ENCODE results near the gene PCDHGB4.
"Not testable (repeated sequence)": the region's sequence is repeated elsewhere in the genome, so short reads cannot be mapped to it uniquely, and the experiment has no call there.

Gene PCDHGB4

DNA sequence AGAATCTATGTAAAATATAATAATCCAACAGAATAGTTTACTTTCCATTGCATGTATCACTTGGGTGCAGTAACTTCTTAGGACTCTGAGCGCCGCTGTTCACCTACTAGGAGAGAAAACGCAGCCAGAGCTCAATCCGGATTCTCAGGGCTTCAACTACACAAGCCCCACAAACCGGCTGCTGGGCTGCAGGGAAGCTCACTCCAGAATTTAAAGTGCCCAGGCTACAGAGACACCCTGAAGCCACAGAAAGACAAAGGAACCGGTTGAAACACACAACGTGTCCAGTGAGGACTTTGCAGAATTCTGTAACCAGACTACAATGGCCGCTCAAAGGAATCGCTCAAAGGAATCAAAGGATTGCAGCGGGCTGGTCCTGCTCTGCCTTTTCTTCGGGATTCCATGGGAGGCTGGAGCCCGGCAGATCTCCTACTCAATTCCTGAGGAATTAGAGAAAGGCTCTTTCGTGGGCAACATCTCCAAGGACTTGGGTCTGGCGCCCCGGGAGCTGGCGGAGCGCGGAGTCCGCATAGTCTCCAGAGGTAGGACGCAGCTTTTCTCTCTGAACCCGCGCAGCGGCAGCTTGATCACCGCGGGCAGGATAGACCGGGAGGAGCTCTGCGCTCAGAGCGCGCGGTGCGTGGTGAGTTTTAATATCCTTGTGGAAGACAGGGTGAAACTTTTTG is 25.5 kb downstream of the PCDHGB4 start, which contains the start of gene PCDHGA10 (continued):
- TF ChIP-seq ZFP30 (CRISPR knock-in tag; IDR thresholded peaks at IDR 0.05) (no peak), ZC3H10 (CRISPR knock-in tag; IDR thresholded peaks at IDR 0.05) (no peak), SNAI2 (CRISPR knock-in tag; IDR thresholded peaks at IDR 0.05) (no peak)
- TF ChIP-seq, protein P1, sequence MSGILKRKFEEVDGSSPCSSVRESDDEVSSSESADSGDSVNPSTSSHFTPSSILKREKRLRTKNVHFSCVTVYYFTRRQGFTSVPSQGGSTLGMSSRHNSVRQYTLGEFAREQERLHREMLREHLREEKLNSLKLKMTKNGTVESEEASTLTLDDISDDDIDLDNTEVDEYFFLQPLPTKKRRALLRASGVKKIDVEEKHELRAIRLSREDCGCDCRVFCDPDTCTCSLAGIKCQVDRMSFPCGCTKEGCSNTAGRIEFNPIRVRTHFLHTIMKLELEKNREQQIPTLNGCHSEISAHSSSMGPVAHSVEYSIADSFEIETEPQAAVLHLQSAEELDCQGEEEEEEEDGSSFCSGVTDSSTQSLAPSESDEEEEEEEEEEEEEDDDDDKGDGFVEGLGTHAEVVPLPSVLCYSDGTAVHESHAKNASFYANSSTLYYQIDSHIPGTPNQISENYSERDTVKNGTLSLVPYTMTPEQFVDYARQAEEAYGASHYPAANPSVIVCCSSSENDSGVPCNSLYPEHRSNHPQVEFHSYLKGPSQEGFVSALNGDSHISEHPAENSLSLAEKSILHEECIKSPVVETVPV (CRISPR knock-in tag; IDR thresholded peaks at IDR 0.05) = no peak

- no peak for ATAC-seq
- no peak for TF ChIP-seq ZNF70 (CRISPR knock-in tag; IDR thresholded peaks at IDR 0.05)
- no peak for TF ChIP-seq ZC3H10 (CRISPR knock-in tag; IDR thresholded peaks at IDR 0.05)
- no peak for TF ChIP-seq ZNF8 (CRISPR knock-in tag; IDR thresholded peaks at IDR 0.05)
- TF ChIP-seq ZFP30 (CRISPR knock-in tag; IDR thresholded peaks at IDR 0.05) = no peak
Observed at GRCh38 chr5:141413540-141414069, 26.1 kb downstream of the PCDHGB4 start.

DNA sequence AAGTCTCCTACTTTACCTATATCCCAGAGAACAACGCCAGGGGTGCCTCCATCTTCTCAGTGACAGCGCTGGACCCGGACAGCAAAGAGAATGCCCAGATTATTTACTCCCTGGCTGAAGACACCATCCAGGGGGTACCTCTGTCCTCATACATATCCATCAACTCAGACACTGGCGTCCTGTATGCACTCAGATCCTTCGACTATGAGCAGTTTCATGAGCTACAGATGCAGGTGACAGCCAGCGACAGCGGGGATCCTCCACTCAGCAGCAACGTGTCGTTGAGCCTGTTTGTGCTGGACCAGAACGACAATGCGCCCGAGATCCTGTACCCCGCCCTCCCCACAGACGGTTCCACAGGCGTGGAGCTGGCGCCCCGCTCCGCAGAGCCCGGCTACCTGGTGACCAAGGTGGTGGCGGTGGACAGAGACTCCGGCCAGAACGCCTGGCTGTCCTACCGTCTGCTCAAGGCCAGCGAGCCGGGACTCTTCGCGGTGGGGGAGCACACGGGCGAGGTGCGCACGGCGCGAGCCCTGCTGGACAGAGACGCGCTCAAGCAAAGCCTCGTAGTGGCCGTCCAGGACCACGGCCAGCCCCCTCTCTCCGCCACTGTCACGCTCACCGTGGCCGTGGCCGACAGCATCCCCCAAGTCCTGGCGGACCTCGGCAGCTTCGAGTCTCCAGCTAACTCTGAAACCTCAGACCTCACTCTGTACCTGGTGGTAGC is 27.2 kb downstream of the PCDHGB4 start:
- ATAC-seq = not testable (repeated sequence)

- not testable (repeated sequence) for ATAC-seq
Observed at GRCh38 chr5:141415275-141415618, 27.7 kb downstream of the PCDHGB4 start.

GRCh38 chr5:141417494-141418172 is 30.1 kb downstream of the PCDHGB4 start, which contains the start of gene PCDHGB7:
Gene PCDHGB7 (plus strand): TSS chr5:141417677. CDS start chr5:141417860, 183 bp downstream.
- peak; percentile 98 for ATAC-seq

GRCh38 chr5:141419074-141419880 is 31.8 kb downstream of the PCDHGB4 start:
- TF ChIP-seq RARB (CRISPR knock-in tag; IDR thresholded peaks at IDR 0.05) (no peak), POU6F1 (CRISPR knock-in tag; IDR thresholded peaks at IDR 0.05; ENCODE audit: borderline replicate concordance, low read depth) (no peak), ZC3H10 (CRISPR knock-in tag; IDR thresholded peaks at IDR 0.05) (no peak), PATZ1 (CRISPR knock-in tag; IDR thresholded peaks at IDR 0.05; ENCODE audit: borderline replicate concordance) (no peak), ZNF565 (CRISPR knock-in tag; conservative IDR thresholded peaks at IDR 0.05; ENCODE audit: low read depth) (no peak), CSDC2 (CRISPR knock-in tag; IDR thresholded peaks at IDR 0.05) (no peak), TOX (CRISPR knock-in tag; IDR thresholded peaks at IDR 0.05; ENCODE audit: borderline replicate concordance) (no peak)
- TF ChIP-seq, protein P2, sequence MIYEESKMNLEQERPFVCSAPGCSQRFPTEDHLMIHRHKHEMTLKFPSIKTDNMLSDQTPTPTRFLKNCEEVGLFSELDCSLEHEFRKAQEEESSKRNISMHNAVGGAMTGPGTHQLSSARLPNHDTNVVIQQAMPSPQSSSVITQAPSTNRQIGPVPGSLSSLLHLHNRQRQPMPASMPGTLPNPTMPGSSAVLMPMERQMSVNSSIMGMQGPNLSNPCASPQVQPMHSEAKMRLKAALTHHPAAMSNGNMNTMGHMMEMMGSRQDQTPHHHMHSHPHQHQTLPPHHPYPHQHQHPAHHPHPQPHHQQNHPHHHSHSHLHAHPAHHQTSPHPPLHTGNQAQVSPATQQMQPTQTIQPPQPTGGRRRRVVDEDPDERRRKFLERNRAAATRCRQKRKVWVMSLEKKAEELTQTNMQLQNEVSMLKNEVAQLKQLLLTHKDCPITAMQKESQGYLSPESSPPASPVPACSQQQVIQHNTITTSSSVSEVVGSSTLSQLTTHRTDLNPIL (CRISPR knock-in tag; IDR thresholded peaks at IDR 0.05; ENCODE audit: low read depth) = no peak
- ATAC-seq = no peak

All from SK-N-SH treated with all-trans-retinoic acid at 6 μM for 48 hours (cell line).